ENCODE results near the gene SEC24C.

Gene SEC24C

DNA sequence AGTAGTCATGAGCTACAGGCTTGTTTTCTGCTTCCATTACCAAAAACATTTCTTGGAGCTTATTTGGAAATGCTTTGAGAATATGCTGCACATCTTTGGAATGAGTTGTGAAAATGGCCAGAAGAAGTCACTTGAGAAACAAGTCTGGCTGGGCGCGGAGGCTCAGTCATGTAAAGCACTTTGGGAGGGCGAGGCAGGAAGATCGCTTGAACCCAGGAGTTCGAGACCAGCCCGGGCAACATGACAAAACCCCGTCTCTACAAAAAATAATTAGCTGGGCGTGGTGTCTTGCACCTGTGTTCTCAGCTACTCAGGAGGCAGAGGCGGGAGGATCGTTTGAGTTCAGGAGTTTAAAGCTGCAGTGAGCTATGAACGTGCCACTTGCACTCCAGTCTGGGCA, 36.8 kb downstream of the SEC24C start:
- TF ChIP-seq, protein P1, sequence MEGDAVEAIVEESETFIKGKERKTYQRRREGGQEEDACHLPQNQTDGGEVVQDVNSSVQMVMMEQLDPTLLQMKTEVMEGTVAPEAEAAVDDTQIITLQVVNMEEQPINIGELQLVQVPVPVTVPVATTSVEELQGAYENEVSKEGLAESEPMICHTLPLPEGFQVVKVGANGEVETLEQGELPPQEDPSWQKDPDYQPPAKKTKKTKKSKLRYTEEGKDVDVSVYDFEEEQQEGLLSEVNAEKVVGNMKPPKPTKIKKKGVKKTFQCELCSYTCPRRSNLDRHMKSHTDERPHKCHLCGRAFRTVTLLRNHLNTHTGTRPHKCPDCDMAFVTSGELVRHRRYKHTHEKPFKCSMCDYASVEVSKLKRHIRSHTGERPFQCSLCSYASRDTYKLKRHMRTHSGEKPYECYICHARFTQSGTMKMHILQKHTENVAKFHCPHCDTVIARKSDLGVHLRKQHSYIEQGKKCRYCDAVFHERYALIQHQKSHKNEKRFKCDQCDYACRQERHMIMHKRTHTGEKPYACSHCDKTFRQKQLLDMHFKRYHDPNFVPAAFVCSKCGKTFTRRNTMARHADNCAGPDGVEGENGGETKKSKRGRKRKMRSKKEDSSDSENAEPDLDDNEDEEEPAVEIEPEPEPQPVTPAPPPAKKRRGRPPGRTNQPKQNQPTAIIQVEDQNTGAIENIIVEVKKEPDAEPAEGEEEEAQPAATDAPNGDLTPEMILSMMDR (IDR thresholded peaks at IDR 0.05; ENCODE audit: low read depth, low read length), result no peak
- peak overlapping the region; percentile 89 to 95 for H3K4me3 ChIP-seq (replicated peaks in 1 of 2; ENCODE audit: low read depth in 2 of 2, low read length in 2 of 2)
- DNase-seq (ENCODE audit: low read depth in 2 of 2), result no peak

DNA sequence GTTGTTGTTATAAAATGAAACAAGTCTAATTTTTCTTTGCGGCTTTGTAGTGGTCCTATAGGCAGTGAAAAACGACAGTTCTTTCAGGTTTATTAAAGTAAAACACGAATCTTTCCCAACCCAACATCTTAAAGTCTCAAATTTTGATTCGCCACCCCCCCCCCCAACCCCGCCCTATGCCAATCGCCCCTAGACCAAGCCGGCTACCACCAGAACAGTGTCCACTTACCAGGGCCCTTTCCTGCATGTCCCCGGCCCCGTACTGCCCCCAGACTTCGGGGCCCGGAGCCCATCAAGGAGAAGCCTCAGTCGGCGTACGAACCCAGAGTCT, 37.3 kb downstream of the SEC24C start:
- TF ChIP-seq, protein P1 (IDR thresholded peaks at IDR 0.05; ENCODE audit: low read depth, low read length), result no peak
- no peak for DNase-seq (ENCODE audit: low read depth in 2 of 2)
- peak overlapping the region; percentile 89 to 95 for H3K4me3 ChIP-seq (replicated peaks in 1 of 2; ENCODE audit: low read depth in 2 of 2, low read length in 2 of 2)

DNA sequence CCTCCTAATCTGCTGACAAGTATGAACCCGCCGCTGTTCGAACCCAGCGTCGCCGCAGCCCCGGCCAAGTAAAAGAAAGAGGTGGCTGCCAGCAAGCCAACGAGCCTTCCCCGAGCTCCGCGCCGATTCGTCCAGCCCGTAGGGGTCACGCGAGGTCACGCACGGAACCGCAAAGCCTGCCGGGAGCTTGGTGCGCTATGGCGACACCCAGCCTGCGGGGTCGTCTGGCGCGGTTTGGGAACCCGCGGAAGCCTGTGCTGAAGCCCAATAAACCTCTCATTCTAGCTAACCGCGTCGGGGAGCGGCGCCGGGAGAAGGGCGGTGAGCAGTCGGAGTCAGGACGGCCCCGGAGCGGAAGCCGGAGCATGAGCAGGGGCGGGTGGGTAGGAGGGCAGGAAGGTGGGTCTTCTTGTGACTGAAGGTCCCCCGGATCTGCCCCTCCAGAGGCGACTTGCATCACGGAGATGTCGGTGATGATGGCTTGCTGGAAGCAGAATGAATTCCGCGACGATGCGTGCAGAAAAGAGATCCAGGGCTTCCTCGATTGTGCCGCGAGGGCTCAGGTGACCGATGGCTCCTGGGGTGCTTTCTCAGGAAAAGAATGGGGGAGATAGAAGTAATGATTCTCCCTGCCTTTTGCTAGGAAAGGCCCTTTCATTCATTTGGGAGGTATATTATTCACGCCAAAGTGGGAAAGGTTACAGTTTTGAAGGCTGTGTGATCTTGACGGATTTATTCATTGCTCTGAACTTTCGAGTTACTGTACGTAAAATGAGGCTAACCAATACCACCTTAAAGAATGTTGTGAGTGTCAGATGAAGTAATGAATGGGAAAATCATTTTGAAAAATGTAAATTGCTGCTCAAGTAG, 37.9 kb downstream of the SEC24C start, which contains the start of gene CHCHD1:
Gene CHCHD1 (plus strand): TSS at position 170 of the 870 bp plus-strand sequence. CDS start 28 bp downstream, at position 198.
- DNase-seq (ENCODE audit: low read depth in 2 of 2), result peak; percentile 86 to 90
- peak within 1 kb of the TSS; percentile 89 to 95 for H3K4me3 ChIP-seq (replicated peaks in 1 of 2; ENCODE audit: low read depth in 2 of 2, low read length in 2 of 2)
- TF ChIP-seq, protein P1 (IDR thresholded peaks at IDR 0.05; ENCODE audit: low read depth, low read length), result no peak

DNA sequence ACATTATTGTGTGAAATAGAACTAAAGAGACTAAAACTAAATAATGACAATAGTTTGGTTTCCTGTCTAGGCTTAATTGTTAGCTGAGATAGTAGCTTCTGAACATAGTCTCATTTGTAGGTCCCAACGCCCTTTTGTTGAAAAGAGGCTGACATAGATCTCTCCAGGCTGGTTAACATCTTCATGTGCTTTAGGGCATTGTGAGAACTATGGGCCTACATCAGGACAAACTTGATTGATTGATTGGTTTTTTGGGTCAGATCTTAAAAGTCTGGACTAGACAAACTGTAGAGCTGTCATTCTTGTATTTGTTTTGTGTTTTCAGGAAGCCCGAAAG, 38.5 kb downstream of the SEC24C start:
- TF ChIP-seq, protein P1 (IDR thresholded peaks at IDR 0.05; ENCODE audit: low read depth, low read length), result no peak
- DNase-seq (ENCODE audit: low read depth in 2 of 2), result no peak
- peak overlapping the region; percentile 89 to 95 for H3K4me3 ChIP-seq (replicated peaks in 1 of 2; ENCODE audit: low read depth in 2 of 2, low read length in 2 of 2)

DNA sequence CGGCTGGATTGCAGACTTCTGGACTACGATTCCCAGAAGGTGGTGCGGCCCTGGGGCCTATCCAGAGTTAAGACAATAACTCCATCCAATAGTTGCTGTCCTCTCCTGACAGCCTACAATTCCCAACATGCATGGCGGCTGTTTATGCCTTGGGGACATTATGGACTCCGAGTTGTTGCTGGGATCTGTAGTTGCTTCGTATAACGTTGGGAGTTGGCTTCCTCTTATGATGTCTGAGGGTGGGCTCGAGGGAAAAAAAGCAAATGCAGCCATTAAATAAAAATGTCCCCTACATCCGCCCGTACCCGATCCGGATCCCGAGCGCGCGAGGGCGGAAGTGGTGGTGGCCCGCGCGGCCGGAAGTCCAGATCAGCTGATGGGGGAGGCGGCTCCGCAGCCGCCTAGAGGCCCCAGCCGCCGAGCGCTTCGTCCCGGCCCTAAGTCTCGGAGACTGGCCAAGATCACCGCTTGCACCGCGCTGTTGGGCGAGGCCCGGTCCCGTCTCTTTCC, 41.1 kb downstream of the SEC24C start, which contains the start of gene ZSWIM8:
Gene ZSWIM8 (plus strand): TSS at position 396 of the 510 bp plus-strand sequence. CDS start 273 bp downstream, outside the sequence.
- TF ChIP-seq, protein P1 (IDR thresholded peaks at IDR 0.05; ENCODE audit: low read depth, low read length), result no peak
- H3K4me3 ChIP-seq (replicated peaks in 1 of 2; ENCODE audit: low read depth in 2 of 2, low read length in 2 of 2), result peak within 1 kb of the TSS; percentile 73 to 97
- peak; percentile 97 to 98 for DNase-seq (ENCODE audit: low read depth in 2 of 2)

DNA sequence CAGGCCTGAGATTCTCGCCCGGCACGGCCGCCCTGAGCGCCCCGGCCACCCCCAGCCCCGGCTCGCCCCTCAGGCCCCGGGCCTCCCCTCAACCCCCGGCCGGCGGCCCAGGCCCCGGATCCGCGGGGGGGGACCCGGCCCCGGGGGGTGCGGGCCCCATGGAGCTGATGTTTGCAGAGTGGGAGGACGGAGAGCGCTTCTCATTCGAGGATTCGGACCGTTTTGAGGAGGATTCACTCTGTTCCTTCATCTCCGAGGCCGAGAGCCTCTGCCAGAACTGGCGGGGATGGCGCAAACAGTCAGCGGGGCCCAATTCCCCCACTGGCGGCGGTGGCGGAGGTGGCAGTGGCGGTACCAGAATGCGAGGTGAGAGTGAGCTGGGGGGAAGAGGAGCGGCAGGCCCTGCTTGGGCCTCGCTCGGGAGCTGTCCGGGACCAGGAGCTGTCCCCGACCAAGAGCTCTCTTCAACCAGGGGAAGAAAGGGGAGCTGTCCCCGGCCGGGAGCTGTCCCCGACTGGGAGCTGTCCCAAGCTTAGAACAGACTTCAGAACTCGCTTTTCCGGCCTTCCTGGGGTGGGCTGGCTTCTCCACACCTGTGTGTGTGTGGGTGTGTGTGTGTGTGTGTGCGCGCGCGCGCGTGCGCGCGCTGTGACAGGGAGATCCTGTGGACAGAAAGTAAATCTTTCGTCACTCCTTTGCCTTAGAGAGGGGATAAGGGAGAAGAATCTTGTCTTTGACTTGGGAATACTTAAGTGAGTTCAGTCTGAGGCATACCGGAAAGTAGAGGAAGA, 41.7 kb downstream of the SEC24C start:
- TF ChIP-seq, protein P1 (IDR thresholded peaks at IDR 0.05; ENCODE audit: low read depth, low read length), result no peak

More for the DNA sequence above, 41.7 kb downstream of the SEC24C start:
- H3K4me3 ChIP-seq (replicated peaks in 1 of 2; ENCODE audit: low read depth in 2 of 2, low read length in 2 of 2), result peak overlapping the region; percentile 73 to 97
- DNase-seq (ENCODE audit: low read depth in 2 of 2), result peak; percentile 48 to 49
